ENCODE data around the gene OVCH2.
"Not testable (repeated sequence)": the region's sequence is repeated elsewhere in the genome, so short reads cannot be mapped to it uniquely, and the experiment has no call there.

The OVCH2 gene

GRCh38 chr11:7706377-7706776, at the start of gene OVCH2:
Gene OVCH2 (minus strand): TSS chr11:7706477. CDS start chr11:7706394, 83 bp downstream.
- no peak for DNase-seq

- no peak for DNase-seq
Measured at GRCh38 chr11:7749456-7749855, 43.2 kb upstream of the OVCH2 start.

GRCh38 chr11:7734767-7735166, 28.5 kb upstream of the OVCH2 start:
- not testable (repeated sequence) for DNase-seq

GRCh38 chr11:7714786-7715185, 8.5 kb upstream of the OVCH2 start:
- DNase-seq, result no peak

- DNase-seq, result no peak
Measured at GRCh38 chr11:7703740-7704139, 2.5 kb downstream of the OVCH2 start.

GRCh38 chr11:7696424-7696823, 9.9 kb downstream of the OVCH2 start:
- DNase-seq, result no peak

- DNase-seq, result no peak
Measured at GRCh38 chr11:7694235-7694634, 12.0 kb downstream of the OVCH2 start.

- no peak for DNase-seq
Measured at GRCh38 chr11:7692426-7692825, 13.9 kb downstream of the OVCH2 start.

GRCh38 chr11:7691759-7692350, 14.4 kb downstream of the OVCH2 start:
- DNase-seq, result no peak

GRCh38 chr11:7690648-7691047, 15.6 kb downstream of the OVCH2 start:
- no peak for DNase-seq

- no peak for DNase-seq
Measured at GRCh38 chr11:7689239-7689638, 17.0 kb downstream of the OVCH2 start.

- DNase-seq, result peak in 2 of 6 experiments; percentile 2 to 26
Measured at GRCh38 chr11:7688238-7688826, 17.9 kb downstream of the OVCH2 start.

- DNase-seq, result no peak
Measured at GRCh38 chr11:7687386-7687785, 18.9 kb downstream of the OVCH2 start.

- no peak for DNase-seq
Measured at GRCh38 chr11:7686761-7687160, 19.5 kb downstream of the OVCH2 start.

- DNase-seq, result no peak
Measured at GRCh38 chr11:7683571-7683970, 22.7 kb downstream of the OVCH2 start.

- DNase-seq, result no peak
Measured at GRCh38 chr11:7677796-7678201, 28.5 kb downstream of the OVCH2 start.

GRCh38 chr11:7677071-7677470, 29.2 kb downstream of the OVCH2 start:
- no peak for DNase-seq

GRCh38 chr11:7675631-7676030, 30.6 kb downstream of the OVCH2 start:
- DNase-seq, result no peak

GRCh38 chr11:7673724-7674434, 32.4 kb downstream of the OVCH2 start:
- DNase-seq, result peak in 1 of 6 experiments; percentile 30

- DNase-seq, result no peak
Measured at GRCh38 chr11:7672960-7673723, 33.1 kb downstream of the OVCH2 start, which contains the start of gene CYB5R2. Gene CYB5R2 (minus strand): TSS chr11:7673500. CDS start chr11:7672825, 675 bp downstream.

- no peak for DNase-seq
Measured at GRCh38 chr11:7672276-7672959, 33.9 kb downstream of the OVCH2 start.

- no peak for DNase-seq
Measured at GRCh38 chr11:7671347-7672215, 34.7 kb downstream of the OVCH2 start.
